CD4-positive, alpha-beta T cell (primary cell): Measurements from ENCODE around the gene FGB. TPM values are rescaled to one million over a fixed set of nuclear protein-coding genes. Genes with fewer than 3 reads are reported as not detected.

Experiments used
- ATAC-seq: fragments of 200-7000 bp; cut with Tn5 transposase; one replicate; pipeline ENCODE4 v1.10.0; 2022; ENCODE audit warnings: mild to moderate bottlenecking; ENCODE audit not compliant: poor library complexity
- CTCF ChIA-PET: fragments of 350-600 bp; sonication (Branson Sonifier 250); formaldehyde crosslinking; loops from one replicate; lab custom pipeline; 2021; ENCODE audit warnings: antibody characterized with exemption, inconsistent platforms; lab: Charles Lee
- POLR2A ChIA-PET: fragments of 350-600 bp; sonication (Branson Sonifier 250); formaldehyde crosslinking; loops from one replicate; lab custom pipeline; 2021; ENCODE audit warnings: antibody characterized with exemption, inconsistent platforms; lab: Charles Lee
- DNase-seq, 14 experiments: peaks; one replicate each; pipeline ENCODE4 v3.0.0-alpha.2; 2013 to 2020; ENCODE audit warnings: mixed read lengths in 2 of 14
- H3K27ac ChIP-seq, 2 donors: one replicate each; pipeline versions ENCODE4 v1.5.1 to v1.7.0; 2013; ENCODE audit warnings: low read length in 2 of 2, low read depth in 1 of 2, mild to moderate bottlenecking in 1 of 2
- H3K27me3 ChIP-seq, 2 experiments: 1 replicate in 1 of 2; 2 replicates in 1 of 2; pipeline versions ENCODE4 v1.6.1 to v1.7.0; 2013; ENCODE audit warnings: low read length in 2 of 2, control low read depth in 1 of 2, mild to moderate bottlenecking in 1 of 2, moderate library complexity in 1 of 2; ENCODE audit not compliant: insufficient read depth in 2 of 2, control insufficient read depth in 1 of 2
- H3K36me3 ChIP-seq: one replicate; pipeline ENCODE4 v1.6.1; 2013; ENCODE audit warnings: low read length, control low read depth; ENCODE audit not compliant: insufficient read depth
- H3K4me1 ChIP-seq: one replicate; pipeline ENCODE4 v1.6.1; 2013; ENCODE audit warnings: low read length, control low read depth; ENCODE audit not compliant: insufficient read depth
- H3K4me3 ChIP-seq: one replicate; pipeline ENCODE4 v1.5.1; 2013; ENCODE audit warnings: mild to moderate bottlenecking, low read length, moderate library complexity
- H3K9me3 ChIP-seq, 2 experiments: 1 replicate in 1 of 2; 2 replicates in 1 of 2; pipeline versions ENCODE4 v1.6.1 to v1.7.0; 2013; ENCODE audit warnings: low read length in 2 of 2, mild to moderate bottlenecking in 2 of 2, control low read depth in 1 of 2, moderate library complexity in 1 of 2; ENCODE audit not compliant: control insufficient read depth in 1 of 2, insufficient read depth in 1 of 2
- H3K27ac Mint-ChIP-seq: one replicate; pipeline ENCODE4 v1.8.0; 2020; ENCODE audit warnings: mixed read lengths
- H3K27me3 Mint-ChIP-seq: one replicate; pipeline ENCODE4 v1.8.0; 2021; ENCODE audit warnings: mixed read lengths
- H3K36me3 Mint-ChIP-seq: one replicate; pipeline ENCODE4 v1.8.0; 2021; ENCODE audit warnings: low read depth, mixed read lengths
- H3K4me1 Mint-ChIP-seq: one replicate; pipeline ENCODE4 v1.8.0; 2021; ENCODE audit warnings: low read depth, mixed read lengths
- H3K4me3 Mint-ChIP-seq: one replicate; pipeline ENCODE4 v1.8.0; 2020; ENCODE audit warnings: mild to moderate bottlenecking, mixed read lengths
- H3K9me3 Mint-ChIP-seq: one replicate; pipeline ENCODE4 v1.8.0; 2020; ENCODE audit warnings: mixed read lengths
- CTCF ChIP-seq: fragments of 200-600 bp; IDR thresholded peaks from one replicate; pipeline ENCODE4 v1.8.0; 2022; ENCODE audit warnings: antibody characterized with exemption, mild to moderate bottlenecking
- intact Hi-C, 2 experiments: fragments of 100-400 bp; cut with DNase I in 1 of 2; cut with micrococcal nuclease in 1 of 2; formaldehyde crosslinking; loops; one replicate each; pipeline versions ENCODE4 v1.15.1 to v1.9.0; 2023 to 2025; cut with DNase I, micrococcal nuclease
- total RNA-seq, 174 experiments: library from RNA in 2 of 174; stranded (reverse) in 2 of 174; gene quantifications; one replicate each; pipeline ENCODE4 v1.2.3 and lab custom pipeline; 2021 to 2026

FGB gene
- total RNA-seq, 2 experiments from 2014 or later = not detected

DNA sequence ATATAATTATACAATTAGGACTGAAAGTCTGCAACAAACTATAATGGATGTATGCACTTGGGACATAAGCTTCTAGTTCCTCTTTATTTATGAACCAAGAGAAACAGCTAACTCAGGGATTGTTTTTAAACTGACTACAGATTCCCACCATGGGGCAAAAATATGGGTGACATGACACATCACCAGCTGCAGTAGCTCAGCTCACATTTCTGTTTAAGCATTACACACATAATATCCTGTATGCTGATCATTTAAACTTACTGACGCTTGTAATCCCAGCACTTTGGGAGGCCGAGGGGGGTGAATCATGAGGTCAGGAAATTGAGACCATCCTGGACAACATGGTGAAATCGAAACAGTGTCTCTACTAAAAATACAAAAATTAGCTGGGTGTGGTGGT is 11.5 kb downstream of the FGB start:
- Histone ChIP-seq H3K4me1 (no peaks in the 10 kb centered on the region), H3K27ac (no peak overlapping the region), H3K9me3 (no peaks in the 10 kb centered on the region), H3K4me3 (no peak overlapping the region), H3K27me3 (no peaks in the 10 kb centered on the region), H3K36me3 (no peaks in the 10 kb centered on the region)
- POLR2A ChIA-PET = no interaction called here
- Mint-ChIP-seq H3K9me3 (no peaks in the 10 kb centered on the region), H3K27me3 (peaks cover 42% of the 10 kb centered on the region), H3K4me1 (no peaks in the 10 kb centered on the region), H3K27ac (no peak overlapping the region), H3K4me3 (no peak overlapping the region), H3K36me3 (no peaks in the 10 kb centered on the region)
- no peak for TF ChIP-seq CTCF
- ATAC-seq = no peak
- CTCF ChIA-PET = interaction anchor here (1.2 kb wide), 1 partner anchor 22 kb away, joined by 3 read pairs; no protein-coding TSS in a partner anchor
- no peak for DNase-seq
- intact Hi-C loops = no loop called here

DNA sequence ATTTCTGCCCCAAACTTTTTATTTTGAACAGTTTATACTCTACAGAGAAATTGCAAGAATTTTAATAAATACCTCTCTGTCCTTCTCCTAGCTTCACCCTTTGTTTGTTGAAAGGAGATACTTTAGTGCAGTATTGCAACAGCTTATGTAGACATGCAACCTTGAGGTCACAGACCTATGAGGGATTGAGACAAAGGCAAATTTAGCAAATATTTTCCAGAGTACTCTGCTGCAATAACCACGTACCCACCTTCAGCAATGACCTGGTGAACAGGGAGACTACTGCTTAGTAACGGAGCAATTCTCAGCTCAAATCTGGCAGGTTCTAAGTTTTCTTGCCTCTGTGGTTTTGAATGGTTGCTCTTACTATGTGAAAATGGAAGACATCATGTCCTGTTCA is 14.5 kb downstream of the FGB start:
- Histone ChIP-seq H3K4me3 (no peak overlapping the region), H3K9me3 (no peaks in the 10 kb centered on the region), H3K36me3 (no peaks in the 10 kb centered on the region), H3K4me1 (no peaks in the 10 kb centered on the region), H3K27me3 (no peaks in the 10 kb centered on the region), H3K27ac (no peak overlapping the region)
- DNase-seq (no peak), ATAC-seq (no peak)
- intact Hi-C loops = no loop called here
- Mint-ChIP-seq H3K36me3 (no peaks in the 10 kb centered on the region), H3K4me3 (no peak overlapping the region), H3K4me1 (no peaks in the 10 kb centered on the region), H3K9me3 (no peaks in the 10 kb centered on the region), H3K27me3 (peaks cover 28% of the 10 kb centered on the region), H3K27ac (no peak overlapping the region)
- no peak for TF ChIP-seq CTCF
- POLR2A ChIA-PET = no interaction called here
- CTCF ChIA-PET = no interaction called here

DNA sequence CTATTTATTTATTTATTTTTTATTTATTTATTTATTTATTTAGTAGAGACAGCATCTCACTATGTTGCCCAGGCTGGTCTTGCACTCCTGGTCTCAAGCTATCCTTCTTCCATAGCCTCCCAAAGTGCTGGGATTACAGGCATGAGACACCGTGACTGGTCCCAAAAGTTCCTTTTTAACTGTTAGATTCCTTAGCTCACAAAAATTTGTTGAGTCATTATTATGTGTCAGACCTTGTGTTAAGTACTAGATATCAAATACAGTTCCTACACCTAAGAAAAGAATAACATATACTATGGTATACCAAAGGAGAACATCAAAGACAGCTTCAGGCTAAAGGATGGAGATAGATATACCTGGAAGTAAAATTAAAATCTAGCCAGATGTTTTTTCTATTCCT is 16.1 kb downstream of the FGB start:
- DNase-seq = no peak
- Mint-ChIP-seq H3K4me1 (no peaks in the 10 kb centered on the region), H3K27me3 (peaks cover 28% of the 10 kb centered on the region), H3K27ac (no peak overlapping the region), H3K9me3 (no peaks in the 10 kb centered on the region), H3K36me3 (no peaks in the 10 kb centered on the region), H3K4me3 (no peak overlapping the region)
- Histone ChIP-seq H3K27me3 (no peaks in the 10 kb centered on the region), H3K36me3 (no peaks in the 10 kb centered on the region), H3K4me3 (no peak overlapping the region), H3K27ac (no peak overlapping the region), H3K4me1 (no peaks in the 10 kb centered on the region), H3K9me3 (no peaks in the 10 kb centered on the region)
- intact Hi-C loops = no loop called here
- no peak for ATAC-seq
- ChIA-PET POLR2A (no interaction called here), CTCF (no interaction called here)
- no peak for TF ChIP-seq CTCF
